Progenitor cell of endocrine pancreas (in vitro differentiated cells): ENCODE results near the gene PRKCB. TPM values are rescaled to one million over a fixed set of nuclear protein-coding genes. Genes with fewer than 3 reads are reported as not detected.

Source experiments
- DNase-seq: peaks from one replicate; pipeline ENCODE4 v3.0.0; 2021; ENCODE audit warnings: low spot score; ENCODE audit not compliant: unreplicated experiment
- H3K27ac Mint-ChIP-seq: 2 replicates; pipeline ENCODE4 v1.8.0; 2021; ENCODE audit warnings: mild to moderate bottlenecking, moderate library complexity, mixed read lengths
- H3K27me3 Mint-ChIP-seq: 2 replicates; pipeline ENCODE4 v1.8.0; 2021; ENCODE audit warnings: mixed read lengths
- H3K36me3 Mint-ChIP-seq: 2 replicates; pipeline ENCODE4 v1.8.0; 2022; ENCODE audit warnings: mixed read lengths; ENCODE audit not compliant: insufficient read depth
- H3K4me1 Mint-ChIP-seq: 2 replicates; pipeline ENCODE4 v1.8.0; 2021; ENCODE audit warnings: low read depth, mixed read lengths
- H3K4me3 Mint-ChIP-seq: 2 replicates; pipeline ENCODE4 v1.8.0; 2021; ENCODE audit warnings: low read depth, mild to moderate bottlenecking, moderate library complexity, mixed read lengths
- H3K9me3 Mint-ChIP-seq: 2 replicates; pipeline ENCODE4 v1.8.0; 2021; ENCODE audit warnings: low read depth, mixed read lengths
- CTCF ChIP-seq: fragments of 200-600 bp; sonication (generic); IDR thresholded peaks from one replicate; pipeline ENCODE4 v1.5.0; 2021; ENCODE audit warnings: antibody characterized with exemption, mild to moderate bottlenecking; ENCODE audit not compliant: unreplicated experiment
- total RNA-seq: library from RNA; stranded (reverse); gene quantifications from 2 replicates; pipeline ENCODE4 v1.2.1, GENCODE V29; 2021

The PRKCB gene
- total RNA-seq, 1 donor from 2014 or later: 0.36 TPM

GRCh38 chr16:23821875-23822688, 13.7 kb upstream of the PRKCB start:
- no peak for TF ChIP-seq CTCF
- no peaks in the 10 kb centered on the region for H3K36me3 Mint-ChIP-seq
- no peak overlapping the region for H3K27ac Mint-ChIP-seq
- no peak for DNase-seq
- H3K27me3 Mint-ChIP-seq: peaks cover 46% of the 10 kb centered on the region
- H3K4me3 Mint-ChIP-seq: no peak overlapping the region
- no peaks in the 10 kb centered on the region for H3K4me1 Mint-ChIP-seq
- no peaks in the 10 kb centered on the region for H3K9me3 Mint-ChIP-seq

- H3K27ac Mint-ChIP-seq: no peak overlapping the region
- no peak for DNase-seq
- no peaks in the 10 kb centered on the region for H3K9me3 Mint-ChIP-seq
- H3K4me3 Mint-ChIP-seq: no peak overlapping the region
- no peaks in the 10 kb centered on the region for H3K36me3 Mint-ChIP-seq
- TF ChIP-seq CTCF: no peak
- H3K27me3 Mint-ChIP-seq: peaks cover 45% of the 10 kb centered on the region
- H3K4me1 Mint-ChIP-seq: no peaks in the 10 kb centered on the region
Measured at GRCh38 chr16:23823475-23824384, 12.1 kb upstream of the PRKCB start.

GRCh38 chr16:23824909-23825308, 10.9 kb upstream of the PRKCB start:
- H3K36me3 Mint-ChIP-seq: no peaks in the 10 kb centered on the region
- TF ChIP-seq CTCF: no peak
- DNase-seq: no peak
- peaks cover 3% of the 10 kb centered on the region for H3K9me3 Mint-ChIP-seq
- peaks cover 42% of the 10 kb centered on the region for H3K27me3 Mint-ChIP-seq
- H3K27ac Mint-ChIP-seq: no peak overlapping the region
- H3K4me3 Mint-ChIP-seq: no peak overlapping the region
- H3K4me1 Mint-ChIP-seq: no peaks in the 10 kb centered on the region

GRCh38 chr16:23826528-23827045, 9.2 kb upstream of the PRKCB start:
- H3K4me1 Mint-ChIP-seq: no peaks in the 10 kb centered on the region
- H3K36me3 Mint-ChIP-seq: no peaks in the 10 kb centered on the region
- H3K27me3 Mint-ChIP-seq: peaks cover 50% of the 10 kb centered on the region
- H3K27ac Mint-ChIP-seq: no peak overlapping the region
- H3K4me3 Mint-ChIP-seq: no peak overlapping the region
- peaks cover 6% of the 10 kb centered on the region for H3K9me3 Mint-ChIP-seq
- DNase-seq: no peak
- no peak for TF ChIP-seq CTCF

GRCh38 chr16:23827057-23827456, 8.7 kb upstream of the PRKCB start:
- H3K9me3 Mint-ChIP-seq: peaks cover 6% of the 10 kb centered on the region
- no peaks in the 10 kb centered on the region for H3K4me1 Mint-ChIP-seq
- peaks cover 51% of the 10 kb centered on the region for H3K27me3 Mint-ChIP-seq
- TF ChIP-seq CTCF: no peak
- DNase-seq: no peak
- H3K27ac Mint-ChIP-seq: no peak overlapping the region
- no peaks in the 10 kb centered on the region for H3K36me3 Mint-ChIP-seq
- no peak overlapping the region for H3K4me3 Mint-ChIP-seq
